ENCODE measurements around the gene CD209.

Gene CD209

DNA sequence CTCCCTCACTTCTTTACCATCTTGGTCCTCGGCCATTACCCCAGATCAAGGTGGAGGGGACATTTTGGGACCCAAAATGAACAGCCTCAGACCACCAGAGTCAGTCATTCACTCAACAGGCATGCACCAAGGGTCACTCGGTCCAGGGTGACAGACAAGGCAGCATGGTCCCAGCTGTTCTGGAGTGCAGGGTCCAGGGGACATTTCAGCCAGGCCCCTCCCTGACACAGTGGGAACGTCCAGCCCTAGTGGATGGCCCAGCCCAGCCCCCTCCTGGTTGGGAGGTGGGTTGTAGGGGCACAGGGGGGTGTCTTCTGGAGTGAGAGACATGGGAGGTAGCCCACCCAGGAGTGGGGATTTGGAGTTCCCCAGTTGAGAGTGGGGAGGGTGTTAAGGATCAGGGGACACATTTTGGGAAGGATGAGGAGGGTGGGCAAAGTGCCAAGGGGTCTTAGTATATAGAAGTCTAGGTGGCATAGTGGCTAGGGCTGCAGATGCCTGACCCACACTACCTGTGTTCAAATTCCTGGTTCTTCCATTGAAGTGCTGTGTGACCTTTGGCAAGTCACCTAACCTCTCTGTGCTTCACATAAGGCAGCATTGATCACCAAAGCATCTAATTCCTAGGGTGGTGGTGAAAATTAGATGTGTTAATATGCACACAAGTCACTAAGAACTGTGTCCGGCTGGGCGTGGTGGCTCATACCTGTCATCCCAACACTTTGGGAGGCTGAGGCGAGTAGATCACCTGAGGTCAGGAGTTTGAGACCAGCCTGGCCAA is 42.9 kb downstream of the CD209 start:
- H3K27ac ChIP-seq: no peak overlapping the region
- TF ChIP-seq ZFX (IDR thresholded peaks at IDR 0.05; ENCODE audit: borderline replicate concordance): no peak

DNA sequence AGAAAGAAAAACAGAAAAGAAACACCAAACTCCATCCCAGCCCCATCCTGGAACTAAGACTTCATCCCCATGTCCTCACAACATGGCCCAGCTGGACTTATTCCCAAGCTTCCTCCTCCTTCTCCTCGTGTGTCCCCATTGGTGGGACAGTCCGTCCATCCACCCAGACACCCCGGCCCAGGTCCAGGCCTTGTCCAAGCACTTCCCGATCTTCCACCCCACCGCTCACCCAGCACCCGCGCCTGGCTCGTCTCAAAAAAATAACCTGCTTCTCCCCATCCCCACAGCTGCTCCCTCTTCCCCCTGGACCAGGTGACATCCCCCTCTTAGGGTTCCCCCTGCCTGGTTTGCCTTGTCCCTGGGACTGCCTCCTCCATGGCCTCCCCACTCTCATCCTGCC is 44.0 kb downstream of the CD209 start:
- no peak for TF ChIP-seq ZFX (IDR thresholded peaks at IDR 0.05; ENCODE audit: borderline replicate concordance)
- TF ChIP-seq, protein P1, sequence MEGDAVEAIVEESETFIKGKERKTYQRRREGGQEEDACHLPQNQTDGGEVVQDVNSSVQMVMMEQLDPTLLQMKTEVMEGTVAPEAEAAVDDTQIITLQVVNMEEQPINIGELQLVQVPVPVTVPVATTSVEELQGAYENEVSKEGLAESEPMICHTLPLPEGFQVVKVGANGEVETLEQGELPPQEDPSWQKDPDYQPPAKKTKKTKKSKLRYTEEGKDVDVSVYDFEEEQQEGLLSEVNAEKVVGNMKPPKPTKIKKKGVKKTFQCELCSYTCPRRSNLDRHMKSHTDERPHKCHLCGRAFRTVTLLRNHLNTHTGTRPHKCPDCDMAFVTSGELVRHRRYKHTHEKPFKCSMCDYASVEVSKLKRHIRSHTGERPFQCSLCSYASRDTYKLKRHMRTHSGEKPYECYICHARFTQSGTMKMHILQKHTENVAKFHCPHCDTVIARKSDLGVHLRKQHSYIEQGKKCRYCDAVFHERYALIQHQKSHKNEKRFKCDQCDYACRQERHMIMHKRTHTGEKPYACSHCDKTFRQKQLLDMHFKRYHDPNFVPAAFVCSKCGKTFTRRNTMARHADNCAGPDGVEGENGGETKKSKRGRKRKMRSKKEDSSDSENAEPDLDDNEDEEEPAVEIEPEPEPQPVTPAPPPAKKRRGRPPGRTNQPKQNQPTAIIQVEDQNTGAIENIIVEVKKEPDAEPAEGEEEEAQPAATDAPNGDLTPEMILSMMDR (IDR thresholded peaks at IDR 0.05): no peak
- no peak overlapping the region for H3K27ac ChIP-seq

DNA sequence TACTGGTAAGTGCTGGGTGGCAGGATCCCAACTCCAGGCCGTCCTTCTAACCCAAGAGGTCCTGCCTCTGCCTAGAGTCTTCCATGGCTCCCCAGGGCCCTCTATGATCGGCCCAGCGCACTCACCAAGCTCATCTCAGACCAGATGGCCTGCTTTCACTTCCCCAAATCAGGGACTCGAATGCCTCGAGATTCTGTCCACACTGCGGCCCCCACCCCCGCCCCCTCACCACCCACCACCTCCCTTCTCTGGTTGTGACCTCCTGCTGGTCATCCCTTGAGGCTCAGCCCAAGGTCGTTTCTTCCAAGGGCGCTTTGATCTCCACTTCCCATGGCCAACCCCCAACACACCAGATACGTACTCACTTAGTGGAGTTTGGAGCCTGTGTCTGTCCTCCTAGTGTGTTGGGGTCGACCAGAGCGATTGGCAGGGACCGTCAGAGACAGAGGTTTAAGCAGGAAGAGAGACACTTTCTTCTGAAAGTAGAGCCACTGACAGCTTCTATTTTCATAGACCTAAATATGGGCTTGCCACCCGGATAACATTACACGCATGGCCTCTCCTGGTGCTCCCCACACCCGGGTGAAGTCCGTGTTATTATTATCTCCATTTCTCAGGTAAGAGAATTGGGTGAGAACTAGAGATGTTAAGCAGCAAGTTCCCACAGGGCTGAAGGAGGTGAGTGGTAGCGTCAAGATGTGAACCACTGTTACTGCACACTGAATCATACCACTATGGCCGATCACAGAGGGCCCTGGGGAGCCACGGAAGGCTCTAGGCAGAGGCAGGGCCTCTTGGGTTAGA is 45.5 kb downstream of the CD209 start, which contains the start of gene FCER2:
Gene FCER2, minus strand, starts transcription at position 478 of the 804 bp plus-strand sequence. CDS start 2,371 bp downstream, outside the sequence.
- TF ChIP-seq, protein P1 (IDR thresholded peaks at IDR 0.05): no peak
- TF ChIP-seq ZFX (IDR thresholded peaks at IDR 0.05; ENCODE audit: borderline replicate concordance): no peak
- no peak within 1 kb of the TSS for H3K27ac ChIP-seq

DNA sequence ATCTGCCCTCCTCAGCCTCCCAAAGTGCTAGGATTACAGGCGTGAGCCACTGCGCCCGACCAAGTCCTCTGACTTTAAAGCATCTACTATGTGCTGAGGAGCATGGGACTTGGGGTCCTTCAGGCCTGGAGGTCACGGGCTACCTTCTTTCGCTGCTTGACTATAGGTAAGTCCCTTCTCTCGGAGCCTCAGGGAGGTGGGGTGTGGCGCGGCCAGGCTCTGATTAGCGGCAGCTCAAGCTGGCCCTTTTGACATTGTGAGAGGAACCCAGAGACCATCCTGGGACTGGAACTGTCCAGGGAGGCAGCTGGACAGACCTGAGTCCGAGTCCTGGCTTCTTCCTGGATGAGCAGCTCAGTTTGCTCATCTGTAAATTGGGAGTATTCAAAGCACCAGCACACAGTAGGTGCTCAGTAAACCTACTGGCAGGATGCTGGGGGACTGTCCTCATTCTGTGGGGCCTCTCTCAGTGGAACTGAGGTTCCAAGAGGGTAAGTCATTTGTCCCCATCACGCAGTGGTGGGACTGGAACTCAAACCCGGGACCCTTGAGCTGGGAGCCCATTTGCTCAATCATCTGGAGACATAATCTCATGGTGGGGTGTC is 46.2 kb downstream of the CD209 start:
- H3K27ac ChIP-seq: no peak overlapping the region
- TF ChIP-seq ZFX (IDR thresholded peaks at IDR 0.05; ENCODE audit: borderline replicate concordance): no peak
- TF ChIP-seq, protein P1 (IDR thresholded peaks at IDR 0.05): no peak

DNA sequence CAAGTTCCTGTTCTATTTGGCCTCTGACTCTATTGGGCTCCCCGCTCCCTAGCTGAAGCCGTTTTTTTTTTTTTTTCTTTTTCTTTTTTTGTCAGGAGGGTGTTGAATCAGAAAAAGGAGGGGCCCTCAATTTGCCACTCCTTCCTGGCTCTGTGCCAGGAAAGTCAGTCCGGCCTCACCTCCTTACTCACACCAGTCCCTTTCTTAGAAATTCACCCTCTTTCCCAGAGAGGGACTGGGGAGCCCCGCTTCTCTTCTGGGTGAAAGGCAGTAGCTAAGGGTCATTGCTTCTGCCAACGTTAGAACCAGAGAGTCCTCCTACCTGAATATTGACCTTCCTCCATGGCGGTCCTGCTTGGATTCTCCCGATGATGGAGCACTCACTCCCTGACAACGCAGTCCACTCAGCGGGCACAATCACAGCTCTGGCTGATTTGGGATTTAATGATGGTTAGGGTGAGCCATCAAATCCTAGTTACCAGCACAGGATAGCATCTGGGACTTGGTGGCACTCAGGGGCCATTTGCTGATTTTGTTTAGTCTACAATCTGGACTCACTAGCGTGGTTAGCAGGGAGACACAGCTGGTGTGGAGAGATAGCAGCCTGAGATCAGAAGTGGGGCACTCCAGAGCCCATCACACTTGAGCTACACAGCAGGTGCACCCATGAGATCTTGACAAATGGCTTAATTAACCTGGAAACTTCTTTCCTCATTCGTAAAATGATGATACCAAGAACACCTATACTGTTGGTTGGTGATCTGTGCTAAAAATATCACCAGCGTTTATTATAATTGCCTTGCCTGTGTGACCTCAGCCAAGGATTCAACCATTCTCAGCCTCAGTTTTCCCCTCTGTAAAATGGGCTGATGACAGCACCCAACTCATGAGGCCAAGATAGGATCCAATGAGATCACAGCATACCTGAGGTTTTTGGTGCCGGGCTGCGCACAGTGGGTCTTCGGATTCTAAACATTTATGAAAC is 47.6 kb downstream of the CD209 start:
- TF ChIP-seq ZFX (IDR thresholded peaks at IDR 0.05; ENCODE audit: borderline replicate concordance): no peak
- TF ChIP-seq, protein P1 (IDR thresholded peaks at IDR 0.05): no peak
- H3K27ac ChIP-seq: no peak overlapping the region

DNA sequence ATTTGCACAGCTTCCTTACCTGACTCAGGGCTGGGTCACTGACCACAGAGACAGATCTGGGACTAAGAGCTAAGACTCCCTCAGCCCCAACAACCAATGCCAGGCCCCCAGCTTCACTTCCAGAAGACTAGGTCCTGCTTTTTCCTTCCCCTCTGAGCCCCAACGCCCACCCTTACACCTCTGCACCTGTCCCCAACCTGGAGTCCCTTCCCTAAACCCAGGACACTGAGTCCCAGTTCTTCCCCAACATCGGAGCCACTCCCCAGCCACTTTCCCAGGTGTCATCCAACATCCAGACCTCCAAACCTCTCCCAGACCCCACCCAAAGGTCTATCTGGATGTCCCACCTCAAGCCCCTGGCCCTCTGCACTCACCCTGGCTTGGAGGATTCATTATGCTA is 48.3 kb downstream of the CD209 start:
- TF ChIP-seq ZFX (IDR thresholded peaks at IDR 0.05; ENCODE audit: borderline replicate concordance): no peak
- TF ChIP-seq, protein P1 (IDR thresholded peaks at IDR 0.05): no peak
- H3K27ac ChIP-seq: no peak overlapping the region

DNA sequence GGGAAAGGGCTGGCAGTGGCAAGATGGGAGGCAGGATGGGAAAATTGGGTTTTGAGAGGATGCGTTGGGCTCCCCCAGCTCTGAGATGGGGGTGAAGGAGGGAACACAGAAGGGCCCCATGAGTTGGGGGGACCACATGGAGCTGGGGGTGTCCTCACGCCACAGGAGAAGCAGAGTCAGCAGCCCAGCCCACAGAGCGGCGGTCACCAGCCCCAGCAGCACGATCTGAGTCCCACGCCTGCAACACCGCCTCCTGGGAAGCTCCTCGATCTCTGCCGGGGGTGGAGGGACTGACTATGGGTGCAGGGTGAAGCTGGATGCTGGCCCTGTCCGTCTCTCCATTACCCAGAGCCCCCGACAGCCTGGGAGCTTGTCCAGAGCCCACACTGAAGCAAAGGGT is 48.8 kb downstream of the CD209 start:
- no peak overlapping the region for H3K27ac ChIP-seq
- TF ChIP-seq, protein P1 (IDR thresholded peaks at IDR 0.05): no peak
- no peak for TF ChIP-seq ZFX (IDR thresholded peaks at IDR 0.05; ENCODE audit: borderline replicate concordance)
